K562 (cell line): Measurements from ENCODE around the gene GNB2. TPM values are rescaled to one million over a fixed set of nuclear protein-coding genes. Genes with fewer than 3 reads are reported as not detected.

ENCODE experiments used
- ARID2 ChIP-seq: fragments of 450-650 bp; IDR thresholded peaks from 2 replicates; pipeline ENCODE4 v1.6.1; 2017; ENCODE audit warnings: antibody characterized with exemption, mild to moderate bottlenecking
- CC2D1A ChIP-seq: fragments of 450-650 bp; IDR thresholded peaks from 2 replicates; pipeline ENCODE4 v1.6.1; 2017; ENCODE audit warnings: mild to moderate bottlenecking
- CEBPZ ChIP-seq: fragments of 150-350 bp; IDR thresholded peaks from 2 replicates; pipeline ENCODE4 v1.6.1; 2014; ENCODE audit warnings: low read depth, mild to moderate bottlenecking, low read length, borderline replicate concordance
- CREM ChIP-seq: IDR thresholded peaks from 2 replicates; pipeline ENCODE4 v1.6.1; 2014; ENCODE audit warnings: antibody characterized with exemption, low read depth
- ERF ChIP-seq: fragments of 450-650 bp; formaldehyde crosslinking; IDR thresholded peaks from 2 replicates; pipeline ENCODE4 v1.4.0; 2020; ENCODE audit warnings: mild to moderate bottlenecking, mixed read lengths
- FOXK2 ChIP-seq, 2 experiments: fragments of 450-650 bp; IDR thresholded peaks in 1 of 2; conservative IDR thresholded peaks in 1 of 2; 2 replicates each; pipeline ENCODE4 v1.6.1; 2016; ENCODE audit warnings: low read depth in 2 of 2, mild to moderate bottlenecking in 1 of 2
- GATAD2A ChIP-seq: fragments of 450-650 bp; IDR thresholded peaks from 2 replicates; pipeline ENCODE4 v1.6.1; 2017
- GTF2E2 ChIP-seq: fragments of 200-800 bp; sonication (Bioruptor generic); IDR thresholded peaks from 2 replicates; pipeline ENCODE4 v1.6.1; 2016; ENCODE audit warnings: missing genetic modification characterization, missing compliant biosample characterization
- JUND ChIP-seq, 2 experiments: IDR thresholded peaks; 2 replicates in 1 of 2; 3 replicates in 1 of 2; pipeline ENCODE4 v1.6.1; 2011; ENCODE audit warnings: borderline replicate concordance in 2 of 2, low read depth in 2 of 2, low read length in 2 of 2, improper control_type of control experiment in 1 of 2, missing biosample characterization in 1 of 2, missing genetic modification characterization in 1 of 2, missing genetic modification reagents in 1 of 2
- MYC ChIP-seq, 2 experiments: fragments of 250-450 bp in 1 of 2; sonication (Bioruptor Pico) in 1 of 2; IDR thresholded peaks; 2 replicates each; pipeline versions ENCODE4 v1.5.1 to v1.6.1; 2012 to 2021; ENCODE audit warnings: low read depth in 2 of 2, borderline replicate concordance in 1 of 2, improper control_type of control experiment in 1 of 2, low read length in 1 of 2, mild to moderate bottlenecking in 1 of 2, moderate library complexity in 1 of 2
- NONO ChIP-seq, 2 experiments: fragments of 200-400 bp in 1 of 2; fragments of 450-650 bp in 1 of 2; formaldehyde crosslinking in 1 of 2; IDR thresholded peaks; 2 replicates each; pipeline ENCODE4 v1.6.1; 2017; ENCODE audit warnings: low read depth in 2 of 2, mild to moderate bottlenecking in 2 of 2, moderate library complexity in 2 of 2, low read length in 1 of 2
- OTX1 ChIP-seq: fragments of 450-650 bp; formaldehyde crosslinking; IDR thresholded peaks from 2 replicates; pipeline ENCODE4 v1.4.0; 2022; ENCODE audit warnings: mild to moderate bottlenecking
- PURB ChIP-seq: sonication (generic); formaldehyde crosslinking; IDR thresholded peaks from 2 replicates; pipeline ENCODE4 v1.9.0; 2021; ENCODE audit warnings: low read depth, mild to moderate bottlenecking, missing genetic modification reagents
- RBFOX2 ChIP-seq: fragments of 200-400 bp; formaldehyde crosslinking; IDR thresholded peaks from 2 replicates; pipeline ENCODE4 v1.6.1; 2017; ENCODE audit warnings: low read depth, mild to moderate bottlenecking, low read length, moderate library complexity
- SMC3 ChIP-seq: conservative IDR thresholded peaks from 2 replicates; pipeline ENCODE4 v1.6.1; 2011; ENCODE audit warnings: low read depth, low read length, improper control_type of control experiment; ENCODE audit not compliant: insufficient read depth
- ZC3H11A ChIP-seq: IDR thresholded peaks from 2 replicates; pipeline ENCODE4 v1.6.1; 2012; ENCODE audit warnings: low read depth, low read length, improper control_type of control experiment
- ZHX1 ChIP-seq: fragments of 150-350 bp; conservative IDR thresholded peaks from 2 replicates; pipeline ENCODE4 v1.6.1; 2014; ENCODE audit warnings: low read length
- ZNF655 ChIP-seq: fragments of 250-450 bp; sonication (Bioruptor Pico); IDR thresholded peaks from 2 replicates; pipeline ENCODE4 v1.5.0; 2021
- ZNF740 ChIP-seq, 3 experiments: fragments of 200-800 bp in 1 of 3; sonication (Bioruptor generic) in 1 of 3; sonication (generic) in 1 of 3; formaldehyde crosslinking in 1 of 3; IDR thresholded peaks; 2 replicates each; pipeline versions ENCODE4 v1.6.1 to v1.8.0; 2016 to 2022; ENCODE audit warnings: mild to moderate bottlenecking in 2 of 3, missing compliant biosample characterization in 2 of 3, missing genetic modification characterization in 2 of 3, missing genetic modification reagents in 1 of 3
- polyA plus RNA-seq, 8 experiments: library from polyadenylated mRNA; depleted of rRNA in 4 of 8; stranded (reverse) in 5 of 8; unstranded in 3 of 8; fragments of >200 nt; fragmentation: Nextera tagmentation in 2 of 8; fragmentation: Illumina TruSeq in 1 of 8; extraction: Ambion mirVana in 2 of 8; extraction: Trizol in 1 of 8; gene quantifications; 2 replicates each; pipeline versions ENCODE4 v1.2.1 to v1.2.3, GENCODE V29; 2011 to 2014; ENCODE audit warnings: inconsistent platforms in 1 of 8, missing spikeins in 1 of 8
- total RNA-seq, 7 experiments: library from RNA; depleted of rRNA in 6 of 7; stranded (reverse); fragments of >200 nt in 6 of 7; fragmentation: Illumina TruSeq in 2 of 7; extraction: Trizol in 2 of 7; gene quantifications; 2 replicates each; pipeline versions ENCODE4 v1.2.1 to v1.2.3, GENCODE V29; 2011 to 2021; ENCODE audit warnings: low replicate concordance in 1 of 7

GNB2 gene
- total and polyA plus RNA-seq, 9 of the 15 experiments (the other 6 are each of a cell fraction or from before 2014, with no cell fraction given): 0.65 to 320 (median 104) TPM

GRCh38 chr7:100705320-100705752 lies 31.8 kb downstream of the GNB2 start (continued):
- no peak for TF ChIP-seq ZHX1
- TF ChIP-seq OTX1: peak; percentile 79
- TF ChIP-seq NONO (IDR thresholded peaks at IDR 0.05; ENCODE audit: low read depth in 2 of 2, low read length in 1 of 2): 0 out of 4 replicates have a peak, but pooled peaks of 1 of the 2 experiments have one; percentile 65
- TF ChIP-seq ZNF740 (CRISPR knock-in tag; IDR thresholded peaks at IDR 0.05): peak; percentile 66
- TF ChIP-seq ZNF740 (tag; IDR thresholded peaks at IDR 0.05): no peak
- no peak for TF ChIP-seq ZNF655 (CRISPR knock-in tag)
- TF ChIP-seq ARID2: peak; percentile 76; the same call in 1 of the 2 replicates
- no peak for TF ChIP-seq CEBPZ
- TF ChIP-seq JUND (IDR thresholded peaks at IDR 0.05; ENCODE audit: borderline replicate concordance, low read depth, low read length): no peak
- peak; percentile 10; the same call in 1 of the 3 replicates for TF ChIP-seq JUND (tag; IDR thresholded peaks at IDR 0.05; ENCODE audit: borderline replicate concordance, low read depth, low read length)
- TF ChIP-seq GTF2E2 (tag): no peak
- TF ChIP-seq MYC (IDR thresholded peaks at IDR 0.05; ENCODE audit: low read depth, low read length): no peak
- TF ChIP-seq MYC (CRISPR knock-in tag; IDR thresholded peaks at IDR 0.05; ENCODE audit: borderline replicate concordance, low read depth): peak; percentile 81; the same call in 1 of the 2 replicates
- TF ChIP-seq FOXK2 (conservative IDR thresholded peaks at IDR 0.05 in 1 of 2, IDR thresholded peaks at IDR 0.05 in 1 of 2; ENCODE audit: low read depth in 2 of 2): peak; percentile 22 to 78; a peak in 3 of 4 replicates
- TF ChIP-seq PURB (CRISPR knock-in tag): no peak
- TF ChIP-seq SMC3: peak; percentile 79
- peak; percentile 72 for TF ChIP-seq ERF
- TF ChIP-seq ZC3H11A: no peak
- TF ChIP-seq GATAD2A: peak; percentile 91
- TF ChIP-seq RBFOX2: no peak
- TF ChIP-seq CREM: peak; percentile 68
- peak; percentile 86 for TF ChIP-seq CC2D1A
